Immature natural killer cell (primary cell): ENCODE measurements around the gene ABLIM2. TPM values are rescaled to one million over a fixed set of nuclear protein-coding genes. Genes with fewer than 3 reads are reported as not detected.
A peak's percentile ranks its signal among the peaks of the same experiment; 100 is the strongest.
"Not testable (repeated sequence)": the region's sequence is repeated elsewhere in the genome, so short reads cannot be mapped to it uniquely, and the experiment has no call there.

Source experiments
- DNase-seq, 3 donors: peaks; one replicate each; pipeline ENCODE4 v3.0.0; 2022; ENCODE audit warnings: mixed read lengths in 1 of 3
- H3K27ac Mint-ChIP-seq, 6 donors: one replicate each; pipeline ENCODE4 v1.8.0; 2020; ENCODE audit warnings: mixed read lengths in 6 of 6, mild to moderate bottlenecking in 5 of 6, inconsistent platforms in 4 of 6, moderate library complexity in 3 of 6
- H3K27me3 Mint-ChIP-seq, 3 donors: one replicate each; pipeline ENCODE4 v1.8.0; 2020 to 2021; ENCODE audit warnings: low read depth in 3 of 3, mild to moderate bottlenecking in 3 of 3, mixed read lengths in 3 of 3, moderate library complexity in 3 of 3, inconsistent platforms in 1 of 3
- H3K36me3 Mint-ChIP-seq, 3 donors: one replicate each; pipeline ENCODE4 v1.8.0; 2020; ENCODE audit warnings: mixed read lengths in 3 of 3, inconsistent platforms in 2 of 3, mild to moderate bottlenecking in 2 of 3
- H3K4me1 Mint-ChIP-seq, 2 donors: one replicate each; pipeline ENCODE4 v1.8.0; 2020; ENCODE audit warnings: inconsistent platforms in 2 of 2, mild to moderate bottlenecking in 2 of 2, mixed read lengths in 2 of 2, moderate library complexity in 1 of 2
- H3K4me3 Mint-ChIP-seq, 5 donors: one replicate each; pipeline ENCODE4 v1.8.0; 2020; ENCODE audit warnings: mild to moderate bottlenecking in 5 of 5, mixed read lengths in 5 of 5, inconsistent platforms in 3 of 5, moderate library complexity in 3 of 5
- H3K9me3 Mint-ChIP-seq, 6 donors: one replicate each; pipeline ENCODE4 v1.8.0; 2020; ENCODE audit warnings: mild to moderate bottlenecking in 6 of 6, mixed read lengths in 6 of 6, inconsistent platforms in 4 of 6, moderate library complexity in 3 of 6
- polyA plus RNA-seq, 3 donors: library from polyadenylated mRNA; unstranded; fragments of 300-500 nt; fragmentation: Illumina TruSeq; gene quantifications; one replicate each; pipeline ENCODE4 v1.2.3, GENCODE V29; 2021

ABLIM2 gene
- polyA plus RNA-seq, 3 donors from 2014 or later: 0.27 to 4.1 (median 0.43) TPM

DNA sequence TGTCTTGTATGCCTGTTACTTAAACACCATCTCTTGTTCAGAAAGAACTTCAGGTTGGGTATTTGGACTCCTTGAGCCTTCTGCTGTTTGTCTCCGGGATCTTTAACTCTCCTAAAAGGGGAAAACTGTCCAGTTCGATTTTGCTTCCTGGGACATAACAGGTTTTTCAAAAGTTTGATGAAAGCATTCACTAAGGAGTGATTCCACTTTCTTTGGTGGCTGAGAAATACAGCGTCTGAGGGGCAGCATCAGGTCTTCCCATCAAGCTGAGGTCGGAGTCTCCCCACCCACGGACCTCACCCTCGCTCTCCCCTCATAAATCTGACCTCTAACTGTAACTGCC lies 220.4 kb downstream of the ABLIM2 start:
- H3K4me3 Mint-ChIP-seq: peak overlapping the region; percentile 69 to 81 (median 76)
- H3K9me3 Mint-ChIP-seq: no peaks in the 10 kb centered on the region
- peaks cover 5 to 12% (median 9%) of the 10 kb centered on the region in 3 donors for H3K27me3 Mint-ChIP-seq
- peaks cover 11 to 13% of the 10 kb centered on the region in 2 donors for H3K4me1 Mint-ChIP-seq
- DNase-seq: no peak
- peak overlapping the region in 4 of 6 donors; percentile 18 to 75 (median 56) for H3K27ac Mint-ChIP-seq
- H3K36me3 Mint-ChIP-seq: no peaks in the 10 kb centered on the region

DNA sequence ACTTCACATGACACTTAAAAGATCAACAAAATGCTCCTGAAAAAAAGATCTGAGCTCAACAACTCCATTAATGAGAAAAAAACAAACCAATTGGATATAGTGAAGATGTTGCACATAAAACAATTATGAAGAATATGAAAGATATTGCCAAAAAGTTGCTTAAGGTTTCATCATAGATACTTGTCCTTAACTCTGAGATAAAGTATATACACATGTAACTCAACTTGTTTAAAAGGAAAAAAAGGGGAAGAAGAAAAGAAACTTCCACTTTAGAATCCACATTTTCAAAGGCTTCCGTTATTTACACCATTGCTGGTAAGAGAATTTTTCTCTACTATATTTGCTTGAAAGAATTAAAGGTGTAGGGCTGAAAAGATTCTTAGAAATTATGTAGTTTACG lies 221.6 kb downstream of the ABLIM2 start:
- H3K4me3 Mint-ChIP-seq: peak overlapping the region in 3 of 5 donors; percentile 15 to 76 (median 43)
- H3K36me3 Mint-ChIP-seq: no peaks in the 10 kb centered on the region
- H3K9me3 Mint-ChIP-seq: no peaks in the 10 kb centered on the region
- DNase-seq: no peak
- peaks cover 5 to 13% (median 9%) of the 10 kb centered on the region in 3 donors for H3K27me3 Mint-ChIP-seq
- no peak overlapping the region for H3K27ac Mint-ChIP-seq
- H3K4me1 Mint-ChIP-seq: peaks cover 11 to 13% of the 10 kb centered on the region in 2 donors

DNA sequence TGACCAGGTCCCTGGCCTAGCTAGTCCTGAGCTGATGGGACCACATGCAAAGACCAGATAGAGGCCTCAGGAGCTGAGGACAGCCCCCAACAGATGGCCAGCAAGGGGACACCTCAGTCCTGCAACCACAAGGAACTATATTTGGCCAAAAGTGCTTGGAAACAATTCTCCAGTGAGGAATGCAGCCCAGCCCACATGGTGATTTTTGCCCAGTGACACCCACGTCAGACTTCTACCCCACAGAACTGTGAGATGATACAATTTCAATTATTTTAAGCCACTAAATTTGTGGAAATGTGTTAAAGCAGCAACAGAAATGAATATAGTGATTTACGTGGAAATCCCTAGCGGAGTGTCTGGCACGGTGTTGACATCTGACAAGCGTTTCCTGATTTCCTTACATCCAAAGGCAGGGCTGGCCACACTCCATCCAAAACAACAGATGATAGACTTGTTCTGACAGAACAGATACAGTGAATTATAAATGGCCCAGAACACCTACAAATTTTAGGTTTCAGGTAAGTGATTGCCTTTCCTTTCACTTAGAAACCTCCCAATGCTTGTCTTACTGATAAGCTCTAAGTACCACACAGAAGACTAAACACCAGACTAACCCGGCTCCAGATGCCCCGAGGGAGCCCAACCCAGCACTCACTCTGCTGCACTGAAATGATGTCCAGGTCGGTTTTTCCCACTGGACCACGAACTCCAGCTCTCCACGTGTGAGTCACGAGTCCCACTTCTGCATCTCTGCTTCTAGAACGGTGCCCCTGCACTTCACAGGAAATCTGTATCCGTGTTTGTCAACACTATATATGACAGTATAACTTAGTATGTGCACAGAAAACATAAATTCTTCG lies 224.7 kb downstream of the ABLIM2 start:
- Mint-ChIP-seq H3K36me3 (no peaks in the 10 kb centered on the region), H3K27ac (no peak overlapping the region), H3K27me3 (peaks cover 4 to 10% (median 7%) of the 10 kb centered on the region in 3 donors), H3K4me1 (peaks cover 10 to 11% of the 10 kb centered on the region in 2 donors), H3K4me3 (no peak overlapping the region), H3K9me3 (no peaks in the 10 kb centered on the region)
- DNase-seq: no peak

DNA sequence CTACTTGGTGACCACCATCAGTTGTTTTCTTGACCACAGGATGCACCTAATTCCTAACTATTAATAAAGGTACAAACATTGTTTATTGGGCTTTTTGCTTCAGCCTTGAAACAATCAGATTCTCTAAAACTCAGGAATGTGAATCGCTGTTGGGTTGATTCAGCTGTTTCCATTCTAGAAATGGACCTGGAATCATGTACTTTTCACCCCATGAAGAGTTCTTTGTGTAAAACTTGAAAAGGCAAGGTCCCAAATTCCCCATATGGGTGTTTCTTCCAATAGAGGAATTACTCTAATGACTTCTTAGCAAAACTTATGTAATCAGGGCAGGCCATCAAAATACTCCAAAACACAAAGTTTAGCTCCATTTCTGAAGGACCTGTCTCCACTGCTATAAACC lies 226.3 kb downstream of the ABLIM2 start:
- DNase-seq: no peak
- Mint-ChIP-seq H3K4me1 (no peaks in the 10 kb centered on the region), H3K9me3 (no peaks in the 10 kb centered on the region), H3K4me3 (no peak overlapping the region), H3K27ac (no peak overlapping the region), H3K27me3 (peaks cover 0 to 5% (median 4%) of the 10 kb centered on the region in 3 donors), H3K36me3 (no peaks in the 10 kb centered on the region)

DNA sequence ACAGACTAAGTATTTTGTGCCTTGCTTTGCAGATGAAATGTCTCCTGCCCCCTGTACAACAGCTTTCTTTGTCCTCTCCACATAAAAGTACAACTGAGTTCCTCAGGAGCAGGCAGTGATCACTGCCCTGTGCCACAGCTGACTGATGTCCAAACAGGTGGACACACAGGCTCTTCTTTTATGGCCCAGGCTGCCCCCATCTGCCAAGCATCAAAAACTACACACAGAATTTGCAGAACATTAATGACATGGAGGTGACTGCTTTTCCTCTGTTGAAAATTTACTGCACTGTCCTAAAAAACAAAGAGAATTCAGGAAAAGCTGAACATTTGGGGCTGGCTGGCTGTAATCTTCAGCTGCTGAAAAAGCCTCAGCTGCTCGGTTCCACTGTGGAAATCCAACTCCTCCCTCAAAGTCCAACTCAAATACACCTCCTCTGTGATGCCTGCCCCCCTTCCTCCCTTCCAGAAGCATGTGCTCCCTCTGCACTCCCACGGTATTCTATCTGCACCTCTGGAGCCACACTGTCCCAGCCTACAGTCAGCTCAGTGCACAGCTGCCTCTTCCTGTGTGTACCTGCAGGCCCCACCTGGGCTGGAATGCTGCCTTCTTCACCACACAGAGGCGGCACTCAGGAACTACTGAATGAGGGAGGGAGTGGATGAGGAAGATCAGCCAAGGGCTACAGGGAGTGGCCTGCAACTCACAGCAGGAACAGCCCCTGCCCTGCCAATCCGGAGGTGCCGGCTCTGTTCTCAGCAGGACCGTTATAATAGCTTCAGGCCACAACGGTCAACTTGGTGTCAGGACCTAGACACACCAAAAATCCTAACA lies 229.3 kb downstream of the ABLIM2 start:
- Mint-ChIP-seq H3K27me3 (peaks cover 0 to 5% (median 5%) of the 10 kb centered on the region in 3 donors), H3K27ac (no peak overlapping the region), H3K4me3 (no peak overlapping the region), H3K4me1 (no peaks in the 10 kb centered on the region), H3K9me3 (no peaks in the 10 kb centered on the region), H3K36me3 (no peaks in the 10 kb centered on the region)
- no peak for DNase-seq

DNA sequence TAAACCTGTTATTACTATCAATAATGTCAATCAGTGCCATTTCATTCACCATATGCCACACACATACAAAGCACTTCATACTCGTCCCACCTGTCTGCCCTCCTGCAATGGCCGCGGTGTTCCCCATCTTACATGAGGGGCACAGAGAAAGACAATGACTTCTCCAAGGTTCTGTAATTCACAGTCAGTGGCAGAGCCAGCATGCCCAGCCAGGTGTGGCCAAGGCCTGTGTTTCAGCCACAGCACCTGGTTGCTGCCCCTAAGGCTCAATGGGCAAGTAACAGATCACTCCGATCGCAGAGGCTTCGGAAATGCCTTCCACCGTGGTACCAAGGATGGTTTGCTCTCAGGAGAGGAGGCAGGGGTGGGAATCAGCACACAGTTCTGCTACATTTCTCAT lies 229.9 kb downstream of the ABLIM2 start:
- Mint-ChIP-seq H3K9me3 (no peaks in the 10 kb centered on the region), H3K27me3 (peaks cover 0 to 3% (median 3%) of the 10 kb centered on the region in 3 donors), H3K36me3 (no peaks in the 10 kb centered on the region), H3K4me1 (no peaks in the 10 kb centered on the region), H3K27ac (no peak overlapping the region), H3K4me3 (no peak overlapping the region)
- no peak for DNase-seq

DNA sequence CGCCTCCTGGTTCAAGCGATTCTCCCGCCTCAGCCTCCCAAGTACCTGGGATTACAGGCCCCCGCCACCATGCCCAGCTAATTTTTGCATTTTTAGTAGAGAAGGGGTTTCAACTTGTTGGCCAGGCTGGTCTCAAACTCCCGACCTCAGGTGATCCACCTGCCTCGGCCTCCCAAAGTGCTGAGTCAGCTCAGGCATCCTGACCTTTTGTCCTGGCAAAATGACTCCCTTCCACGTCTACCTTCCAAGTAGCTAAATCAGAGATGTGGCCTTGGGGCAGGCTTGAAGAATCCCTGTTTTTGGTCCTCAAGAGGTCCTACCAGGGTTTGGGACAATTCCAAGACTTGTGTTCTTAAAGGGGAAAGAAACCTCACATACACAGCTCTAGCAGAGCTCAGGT lies 231.8 kb downstream of the ABLIM2 start:
- Mint-ChIP-seq H3K27ac (no peak overlapping the region), H3K9me3 (no peaks in the 10 kb centered on the region), H3K4me1 (no peaks in the 10 kb centered on the region), H3K4me3 (no peak overlapping the region), H3K36me3 (no peaks in the 10 kb centered on the region), H3K27me3 (peaks cover 0 to 3% (median under 1%) of the 10 kb centered on the region in 3 donors)
- no peak for DNase-seq

DNA sequence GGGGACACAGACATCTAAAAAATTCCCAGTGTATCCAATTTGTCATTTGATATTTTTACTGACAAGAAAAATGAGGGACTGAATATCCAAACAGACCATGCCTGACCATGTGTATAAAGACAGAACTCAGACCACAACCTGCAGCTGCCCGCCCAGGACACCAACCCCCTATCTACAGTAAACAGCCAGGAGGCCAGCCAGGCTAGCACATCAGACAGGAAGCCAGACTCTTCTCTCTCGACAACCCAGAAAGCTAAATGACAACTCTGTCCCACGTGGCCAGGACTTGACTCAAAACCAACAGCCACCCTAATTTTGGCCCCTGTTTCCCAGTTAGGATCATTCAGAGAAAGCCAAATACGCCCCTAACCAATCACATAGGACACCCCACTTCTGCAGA lies 234.0 kb downstream of the ABLIM2 start:
- Mint-ChIP-seq H3K9me3 (no peaks in the 10 kb centered on the region), H3K27ac (no peak overlapping the region), H3K4me3 (no peak overlapping the region), H3K36me3 (no peaks in the 10 kb centered on the region), H3K27me3 (peaks cover 0 to 5% (median 0%) of the 10 kb centered on the region in 3 donors), H3K4me1 (no peaks in the 10 kb centered on the region)
- DNase-seq: no peak

DNA sequence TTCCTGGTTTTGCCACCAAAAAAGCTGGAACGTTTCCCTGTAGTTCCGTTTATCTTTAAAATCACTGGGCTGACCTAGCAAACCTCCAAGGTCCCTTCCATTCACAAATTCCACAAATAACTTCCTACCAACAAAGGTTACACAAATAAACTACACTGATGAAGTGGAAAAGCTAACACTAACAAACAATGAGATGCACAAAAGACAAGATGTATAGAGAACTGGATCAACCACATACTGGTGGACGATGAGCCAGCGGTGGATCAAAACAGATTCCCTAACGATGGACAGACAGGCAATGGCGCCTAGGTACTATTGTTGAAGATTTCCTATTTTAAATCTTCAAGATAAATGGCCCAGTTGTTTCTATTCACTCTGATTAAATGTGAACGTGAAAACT lies 234.4 kb downstream of the ABLIM2 start:
- H3K4me3 Mint-ChIP-seq: no peak overlapping the region

DNA sequence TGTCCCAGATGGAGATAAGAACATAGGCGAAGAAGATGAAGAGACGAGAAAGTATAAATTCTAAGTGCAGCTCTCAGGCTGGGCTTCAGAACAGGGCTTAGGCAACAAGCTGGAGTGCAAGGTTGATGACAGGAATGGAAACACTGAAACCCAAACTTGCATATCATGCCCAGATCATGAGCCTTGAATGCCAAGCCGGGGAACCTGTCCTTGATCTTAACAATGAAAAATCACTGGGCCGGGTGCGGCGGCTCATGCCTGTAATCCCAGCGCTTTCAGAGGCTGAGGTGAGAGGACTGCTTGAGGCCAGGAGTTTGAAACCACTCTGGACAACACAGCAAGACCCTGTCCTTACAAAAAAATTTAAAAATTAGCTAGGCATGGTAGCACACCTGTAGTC lies 236.1 kb downstream of the ABLIM2 start:
- H3K36me3 Mint-ChIP-seq: no peaks in the 10 kb centered on the region
- H3K4me1 Mint-ChIP-seq: no peaks in the 10 kb centered on the region
- no peak overlapping the region for H3K27ac Mint-ChIP-seq
- no peaks in the 10 kb centered on the region for H3K9me3 Mint-ChIP-seq
- no peak overlapping the region for H3K4me3 Mint-ChIP-seq
- DNase-seq: no peak
- peaks cover 0 to 5% (median 0%) of the 10 kb centered on the region in 3 donors for H3K27me3 Mint-ChIP-seq

More for the DNA sequence above, 234.4 kb downstream of the ABLIM2 start:
- H3K27me3 Mint-ChIP-seq: peaks cover 0 to 5% (median 0%) of the 10 kb centered on the region in 3 donors
- no peaks in the 10 kb centered on the region for H3K36me3 Mint-ChIP-seq
- DNase-seq: no peak
- H3K9me3 Mint-ChIP-seq: no peaks in the 10 kb centered on the region
- no peak overlapping the region for H3K27ac Mint-ChIP-seq
- H3K4me1 Mint-ChIP-seq: no peaks in the 10 kb centered on the region

DNA sequence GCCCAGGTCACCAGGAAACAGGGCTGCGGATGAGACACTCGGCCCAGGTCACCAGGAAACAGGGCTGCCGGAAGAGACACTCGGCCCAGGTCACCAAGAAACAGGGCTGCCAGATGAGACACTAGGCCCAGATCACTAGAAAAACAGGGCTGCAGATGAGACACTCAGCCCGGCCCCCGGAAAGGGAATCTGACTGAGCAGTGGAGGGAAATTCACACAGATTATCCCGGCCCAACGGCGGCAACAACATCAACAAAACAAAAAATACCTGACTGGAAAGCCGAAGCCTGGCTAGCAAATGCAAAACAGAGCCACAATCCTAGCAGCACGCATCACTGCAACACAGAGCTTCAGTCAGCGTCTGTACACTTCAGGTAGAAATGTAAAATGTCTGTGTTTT lies 239.6 kb downstream of the ABLIM2 start:
- Mint-ChIP-seq H3K36me3 (peaks cover 0 to 5% (median 0%) of the 10 kb centered on the region in 3 donors), H3K27me3 (peaks cover 2 to 6% (median 3%) of the 10 kb centered on the region in 3 donors), H3K27ac (no peak overlapping the region), H3K4me3 (no peak overlapping the region), H3K4me1 (no peaks in the 10 kb centered on the region), H3K9me3 (no peaks in the 10 kb centered on the region)
- DNase-seq: no peak

DNA sequence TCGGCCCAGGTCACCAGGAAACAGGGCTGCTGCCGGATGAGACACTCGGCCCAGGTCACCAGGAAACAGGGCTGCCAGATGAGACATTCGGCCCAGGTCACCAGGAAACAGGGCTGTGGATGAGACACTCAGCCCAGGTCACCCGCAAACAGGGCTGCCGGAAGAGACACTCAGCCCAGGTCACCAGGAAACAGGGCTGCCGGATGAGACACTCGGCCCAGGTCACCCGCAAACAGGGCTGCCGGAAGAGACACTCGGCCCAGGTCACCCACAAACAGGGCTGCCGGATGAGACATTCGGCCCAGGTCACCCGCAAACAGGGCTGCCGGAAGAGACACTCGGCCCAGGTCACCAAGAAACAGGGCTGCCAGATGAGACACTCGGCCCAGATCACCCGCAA lies 240.4 kb downstream of the ABLIM2 start:
- not testable (repeated sequence) for H3K36me3 Mint-ChIP-seq, H3K4me3 Mint-ChIP-seq, H3K4me1 Mint-ChIP-seq, H3K9me3 Mint-ChIP-seq, DNase-seq, H3K27me3 Mint-ChIP-seq
- H3K27ac Mint-ChIP-seq: peak overlapping the region in 1 of 6 donors; percentile 28

DNA sequence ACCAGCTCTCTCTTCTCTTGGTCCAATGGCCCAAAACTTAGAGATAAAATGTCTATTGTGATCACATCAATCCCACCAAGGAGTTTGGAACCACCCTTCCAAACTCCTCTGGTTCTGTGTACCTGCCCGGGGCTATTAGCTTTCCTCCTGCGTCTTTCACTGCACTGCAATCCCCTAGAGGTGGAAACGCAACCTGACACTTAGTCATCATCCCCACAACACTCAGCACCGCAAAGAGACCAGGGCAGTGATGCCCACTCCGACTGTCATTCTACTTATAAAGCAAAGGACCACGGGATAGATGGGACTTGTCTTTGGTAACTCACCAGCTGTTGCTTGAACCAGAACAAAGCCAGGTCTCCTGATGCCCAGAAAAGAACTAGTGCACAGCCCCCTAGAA lies 240.9 kb downstream of the ABLIM2 start:
- Mint-ChIP-seq H3K27ac (peak overlapping the region in 1 of 6 donors; percentile 28), H3K4me3 (no peak overlapping the region), H3K9me3 (no peaks in the 10 kb centered on the region), H3K36me3 (peaks cover 0 to 5% (median 0%) of the 10 kb centered on the region in 3 donors), H3K27me3 (peaks cover 2 to 9% (median 3%) of the 10 kb centered on the region in 3 donors), H3K4me1 (no peaks in the 10 kb centered on the region)
- DNase-seq: no peak

DNA sequence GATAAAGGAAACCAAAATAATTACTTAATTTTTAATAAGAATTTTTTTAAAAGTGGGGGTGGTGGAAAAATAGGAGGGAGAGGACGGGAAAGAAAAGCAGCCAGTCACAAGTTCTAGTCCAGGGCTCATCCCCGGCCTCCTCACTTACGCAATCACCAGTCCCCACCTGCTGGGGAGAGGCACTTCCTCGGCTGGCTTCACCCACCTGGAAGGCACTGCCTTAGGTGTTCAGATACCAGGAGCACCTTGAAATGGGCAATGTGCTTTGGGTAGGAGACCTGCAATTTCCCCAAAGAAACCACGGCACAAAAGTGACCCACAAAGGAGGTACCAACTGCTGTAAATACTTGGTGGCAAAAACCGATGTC lies 242.8 kb downstream of the ABLIM2 start:
- no peak overlapping the region for H3K4me3 Mint-ChIP-seq

More for the DNA sequence above, 242.8 kb downstream of the ABLIM2 start:
- H3K36me3 Mint-ChIP-seq: peaks cover 0 to 5% (median 0%) of the 10 kb centered on the region in 3 donors
- H3K27me3 Mint-ChIP-seq: peaks cover 4 to 11% (median 8%) of the 10 kb centered on the region in 3 donors
- no peaks in the 10 kb centered on the region for H3K4me1 Mint-ChIP-seq
- H3K9me3 Mint-ChIP-seq: no peaks in the 10 kb centered on the region
- no peak for DNase-seq
- H3K27ac Mint-ChIP-seq: no peak overlapping the region
